K562 (cell line): ENCODE data around the gene VPS13D. TPM values are rescaled to one million over a fixed set of nuclear protein-coding genes. Genes with fewer than 3 reads are reported as not detected.

ENCODE experiments used
- ATAC-seq: fragments of 200-7000 bp; cut with Tn5 transposase; 3 replicates; pipeline ENCODE4 v1.9.1; 2020; ENCODE audit warnings: moderate library complexity
- BruUV-seq: library from RNA; stranded (reverse); fragments of 400-500 nt; replicated peaks from 2 replicates; lab custom pipeline; 2021; lab: Mats Ljungman, UMichigan
- CTCF ChIA-PET: fragments of 300-600 bp; formaldehyde crosslinking; extraction: SDS; loops from one replicate; lab custom pipeline; 2021; ENCODE audit warnings: low intra/inter-chr PET ratio; lab: Yijun Ruan, JAX
- POLR2A ChIA-PET: fragments of 300-600, 350-650 bp; sonication (Branson Sonifier 250); formaldehyde crosslinking; extraction: SDS; loops from one replicate; lab custom pipeline; 2021; ENCODE audit warnings: antibody characterized with exemption, inconsistent platforms; lab: Yijun Ruan, JAX
- DNase-seq, 4 experiments: peaks; one replicate each; pipeline versions ENCODE4 v3.0.0 to v3.0.0-alpha.2; 2011 to 2018; ENCODE audit warnings: low spot score in 3 of 4, mixed read lengths in 3 of 4; ENCODE audit errors: extremely low read depth in 1 of 4
- FAIRE-seq: peaks from 2 replicates; lab custom pipeline; 2011; peaks lifted over from hg19 to GRCh38; lab: Jason Lieb, UNC
- H2AFZ ChIP-seq: 2 replicates; pipeline ENCODE4 v1.6.0; 2011; ENCODE audit warnings: low read depth, low read length, control low read depth, inconsistent platforms
- H3K27ac ChIP-seq: fragments of 200-600 bp; 3 replicates; pipeline ENCODE4 v1.8.0; 2011; ENCODE audit warnings: low read depth, mild to moderate bottlenecking, control low read depth, inconsistent platforms, low read length, moderate library complexity, mixed read lengths; ENCODE audit errors: extremely low read depth
- H3K27me3 ChIP-seq, 2 experiments: fragments of 300-600 bp in 1 of 2; 2 replicates in 1 of 2; 3 replicates in 1 of 2; pipeline versions ENCODE4 v1.6.0 to v1.8.0; 2011; ENCODE audit warnings: inconsistent platforms in 2 of 2, low read length in 2 of 2, mild to moderate bottlenecking in 1 of 2, mixed read lengths in 1 of 2, moderate library complexity in 1 of 2; ENCODE audit not compliant: control insufficient read depth in 2 of 2, insufficient read depth in 2 of 2
- H3K36me3 ChIP-seq: fragments of 300-600 bp; 3 replicates; pipeline ENCODE4 v1.8.0; 2011; ENCODE audit warnings: mild to moderate bottlenecking, low read length, inconsistent platforms; ENCODE audit not compliant: control insufficient read depth, insufficient read depth
- H3K4me1 ChIP-seq, 2 experiments: fragments of 200-600 bp in 1 of 2; replicated peaks in 1 of 2; 2 replicates in 1 of 2; 3 replicates in 1 of 2; pipeline versions ENCODE4 v1.5.1 to v1.8.0; 2011; ENCODE audit warnings: inconsistent platforms in 2 of 2, low read length in 2 of 2, mild to moderate bottlenecking in 1 of 2, mixed read lengths in 1 of 2, moderate library complexity in 1 of 2; ENCODE audit not compliant: control insufficient read depth in 2 of 2, insufficient read depth in 2 of 2
- H3K4me2 ChIP-seq: 2 replicates; pipeline ENCODE4 v1.6.1; 2011; ENCODE audit warnings: low read length, control low read depth, inconsistent platforms, mixed read lengths; ENCODE audit not compliant: insufficient read depth
- H3K4me3 ChIP-seq: fragments of 200-600 bp; sonication (generic), shearing (Covaris generic); 2 replicates; pipeline ENCODE4 v1.5.1; 2016; ENCODE audit warnings: control low read depth, inconsistent platforms
- H3K79me2 ChIP-seq: fragments of 200-600 bp; 3 replicates; pipeline ENCODE4 v1.8.0; 2011; ENCODE audit warnings: low read length, inconsistent platforms; ENCODE audit not compliant: control insufficient read depth, insufficient read depth
- H3K9ac ChIP-seq, 2 experiments: 2 replicates each; pipeline versions ENCODE4 v1.6.0 to v1.6.1; 2011; ENCODE audit warnings: low read depth in 2 of 2, low read length in 2 of 2, control low read depth in 1 of 2, inconsistent platforms in 1 of 2, mild to moderate bottlenecking in 1 of 2, mixed read lengths in 1 of 2; ENCODE audit not compliant: insufficient read depth in 1 of 2
- H3K9me1 ChIP-seq: one replicate; pipeline ENCODE4 v1.6.0; 2011; ENCODE audit warnings: inconsistent platforms, mild to moderate bottlenecking, low read length, moderate library complexity; ENCODE audit not compliant: control insufficient read depth, insufficient read depth
- H3K9me3 ChIP-seq: replicated peaks from 2 replicates; pipeline ENCODE4 v1.5.1; 2011; ENCODE audit warnings: low read depth, low read length, inconsistent platforms; ENCODE audit not compliant: control insufficient read depth, insufficient read depth
- H4K20me1 ChIP-seq: replicated peaks from 2 replicates; pipeline ENCODE4 v1.6.1; 2011; ENCODE audit warnings: low read length, inconsistent platforms, mixed read lengths; ENCODE audit not compliant: control insufficient read depth, insufficient read depth
- CREBBP ChIP-seq: IDR thresholded peaks from one replicate; pipeline ENCODE4 v1.6.1; 2012; ENCODE audit warnings: low read depth, mild to moderate bottlenecking, control low read depth, inconsistent platforms, low read length
- CXXC5 ChIP-seq: fragments of 250-450 bp; sonication (Bioruptor Pico); IDR thresholded peaks from 2 replicates; pipeline ENCODE4 v1.8.0; 2022; ENCODE audit warnings: inconsistent platforms, mild to moderate bottlenecking, moderate library complexity
- PCBP2 ChIP-seq: fragments of 200-400 bp; formaldehyde crosslinking; IDR thresholded peaks from 2 replicates; pipeline ENCODE4 v1.6.1; 2018; ENCODE audit warnings: low read length, low read depth, mild to moderate bottlenecking, moderate library complexity; ENCODE audit not compliant: poor library complexity, severe bottlenecking
- PHTF2 ChIP-seq: fragments of 250-450 bp; sonication (Bioruptor Pico); IDR thresholded peaks from 2 replicates; pipeline ENCODE4 v1.5.0; 2021; ENCODE audit warnings: mild to moderate bottlenecking
- PTTG1 ChIP-seq: fragments of 450-650 bp; IDR thresholded peaks from 2 replicates; pipeline ENCODE4 v1.6.1; 2016; ENCODE audit warnings: low read depth, mild to moderate bottlenecking, missing genetic modification characterization, missing compliant biosample characterization
- SREBF1 ChIP-seq: fragments of 150-350 bp; IDR thresholded peaks from 2 replicates; pipeline ENCODE4 v1.6.1; 2014; ENCODE audit warnings: antibody characterized with exemption, low read depth, low read length, borderline replicate concordance
- TRIM28 ChIP-seq: fragments of 450-650 bp; IDR thresholded peaks from 2 replicates; pipeline ENCODE4 v1.6.1; 2017
- ZBTB5 ChIP-seq: fragments of 450-650 bp; IDR thresholded peaks from 2 replicates; pipeline ENCODE4 v1.6.1; 2017; ENCODE audit warnings: antibody characterized with exemption
- ZNF324 ChIP-seq: fragments of 250-450 bp; sonication (Bioruptor Pico); IDR thresholded peaks from 2 replicates; pipeline ENCODE4 v1.4.0; 2020; ENCODE audit warnings: mild to moderate bottlenecking
- WGBS: fragments of 100-300 bp; shearing (Covaris generic); methylation state at CpG from one replicate; pipeline ENCODE4 v1.1.6; 2016; ENCODE audit warnings: low coverage, mixed read lengths; ENCODE audit not compliant: insufficient coverage; ENCODE audit errors: missing lambda C conversion rate; 5-methylcytosine and 5-hydroxymethylcytosine counted together
- in situ Hi-C: fragments of 300-500 bp; cut with MboI; formaldehyde crosslinking; loops from 4 replicates; pipeline ENCODE4 v1.15.0; 2018; ENCODE audit warnings: inconsistent platforms, mixed read lengths
- intact Hi-C: fragments of 100-400 bp; cut with micrococcal nuclease; formaldehyde crosslinking; loops from 2 replicates; pipeline ENCODE4 v1.14.2; 2022
- polyA plus RNA-seq, 8 experiments: library from polyadenylated mRNA; depleted of rRNA in 4 of 8; stranded (reverse) in 5 of 8; unstranded in 3 of 8; fragments of >200 nt; fragmentation: Nextera tagmentation in 2 of 8; fragmentation: Illumina TruSeq in 1 of 8; extraction: Ambion mirVana in 2 of 8; extraction: Trizol in 1 of 8; gene quantifications; 2 replicates each; pipeline versions ENCODE4 v1.2.1 to v1.2.3, GENCODE V29; 2011 to 2014; ENCODE audit warnings: inconsistent platforms in 1 of 8, missing spikeins in 1 of 8
- total RNA-seq, 7 experiments: library from RNA; depleted of rRNA in 6 of 7; stranded (reverse); fragments of >200 nt in 6 of 7; fragmentation: Illumina TruSeq in 2 of 7; extraction: Trizol in 2 of 7; gene quantifications; 2 replicates each; pipeline versions ENCODE4 v1.2.1 to v1.2.3, GENCODE V29; 2011 to 2021; ENCODE audit warnings: low replicate concordance in 1 of 7
- TF ChIP-seq, protein P1 (sequence below): IDR thresholded peaks from 3 replicates; pipeline ENCODE4 v1.6.1; 2011; ENCODE audit warnings: borderline replicate concordance, mild to moderate bottlenecking; ENCODE audit not compliant: insufficient read length, insufficient read depth

Gene VPS13D
- total and polyA plus RNA-seq, 9 of the 15 experiments (the other 6 are each of a cell fraction or from before 2014, with no cell fraction given), result 6.1 to 51.5 (median 38.5) TPM

GRCh38 chr1:12411747-12412146, 181.9 kb downstream of the VPS13D start:
- ChIA-PET POLR2A (interaction anchor here (1.1 to 1.3 kb wide), 2 partner anchors 22 to 66 kb away, joined by 4 read pairs; no protein-coding TSS in a partner anchor), CTCF (no interaction called here)
- ATAC-seq, result no peak

GRCh38 chr1:12412439-12412838, 182.6 kb downstream of the VPS13D start:
- no TSS peak for BruUV-seq
- CTCF ChIA-PET, result no interaction called here

More at GRCh38 chr1:12411747-12412146, 181.9 kb downstream of the VPS13D start:
- H3K79me2 ChIP-seq, result no peaks in the 10 kb centered on the region
- in situ Hi-C loops, result no loop called here
- DNase-seq (no peak), FAIRE-seq (no peak)
- 91% methylated on average over 6 of the region's 6 CpGs for WGBS
- TF ChIP-seq, protein P1, sequence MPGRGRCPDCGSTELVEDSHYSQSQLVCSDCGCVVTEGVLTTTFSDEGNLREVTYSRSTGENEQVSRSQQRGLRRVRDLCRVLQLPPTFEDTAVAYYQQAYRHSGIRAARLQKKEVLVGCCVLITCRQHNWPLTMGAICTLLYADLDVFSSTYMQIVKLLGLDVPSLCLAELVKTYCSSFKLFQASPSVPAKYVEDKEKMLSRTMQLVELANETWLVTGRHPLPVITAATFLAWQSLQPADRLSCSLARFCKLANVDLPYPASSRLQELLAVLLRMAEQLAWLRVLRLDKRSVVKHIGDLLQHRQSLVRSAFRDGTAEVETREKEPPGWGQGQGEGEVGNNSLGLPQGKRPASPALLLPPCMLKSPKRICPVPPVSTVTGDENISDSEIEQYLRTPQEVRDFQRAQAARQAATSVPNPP, result no peak
- TF ChIP-seq PHTF2 (CRISPR knock-in tag) (no peak), TRIM28 (no peak), PTTG1 (no peak), ZNF324 (CRISPR knock-in tag) (no peak)
- H3K9me3 ChIP-seq, result peaks cover 14% of the 10 kb centered on the region
- no peak overlapping the region for H3K27ac ChIP-seq
- peaks cover 44% of the 10 kb centered on the region for H3K36me3 ChIP-seq
- no peaks in the 10 kb centered on the region for H3K27me3 ChIP-seq
- H3K4me3 ChIP-seq, result no peak overlapping the region
- no peaks in the 10 kb centered on the region for H3K9me1 ChIP-seq
- intact Hi-C loops, result no loop called here
- H2AFZ ChIP-seq, result no peak overlapping the region
- BruUV-seq, result no TSS peak
- no peak overlapping the region for H3K9ac ChIP-seq
- H3K4me1 ChIP-seq, result peaks cover 8 to 24% of the 10 kb centered on the region in 2 experiments; a peak in 4 of 5 replicates
- no peaks in the 10 kb centered on the region for H4K20me1 ChIP-seq
- no peak overlapping the region for H3K4me2 ChIP-seq

More at GRCh38 chr1:12412439-12412838, 182.6 kb downstream of the VPS13D start:
- H3K79me2 ChIP-seq, result no peaks in the 10 kb centered on the region
- H3K4me3 ChIP-seq, result no peak overlapping the region
- intact Hi-C loops, result no loop called here
- H3K27me3 ChIP-seq, result no peaks in the 10 kb centered on the region
- DNase-seq, result no peak
- peaks cover 49% of the 10 kb centered on the region for H3K36me3 ChIP-seq
- WGBS, result 86% methylated on average over 5 of the region's 5 CpGs
- no peak for TF ChIP-seq PCBP2
- TF ChIP-seq CREBBP, result no peak
- no peak for TF ChIP-seq ZBTB5
- TF ChIP-seq SREBF1, result no peak
- no peak for TF ChIP-seq CXXC5 (CRISPR knock-in tag)
- TF ChIP-seq, all 486 proteins: peak for 0
- H3K9me3 ChIP-seq, result peaks cover 14% of the 10 kb centered on the region
- H3K9me1 ChIP-seq, result no peaks in the 10 kb centered on the region
- H3K9ac ChIP-seq, result no peak overlapping the region
- peaks cover 8 to 17% of the 10 kb centered on the region in 2 experiments; a peak in 4 of 5 replicates for H3K4me1 ChIP-seq
- H3K27ac ChIP-seq, result no peak overlapping the region
- no peak for FAIRE-seq
- ATAC-seq, result no peak
- POLR2A ChIA-PET, result interaction anchor here (1.1 to 1.3 kb wide), 2 partner anchors 21 to 66 kb away, joined by 4 read pairs; no protein-coding TSS in a partner anchor
- H2AFZ ChIP-seq, result no peak overlapping the region
- no peaks in the 10 kb centered on the region for H4K20me1 ChIP-seq
- in situ Hi-C loops, result no loop called here
- no peak overlapping the region for H3K4me2 ChIP-seq
